ENCODE measurements around the gene YTHDF1. TPM values are rescaled to one million over a fixed set of nuclear protein-coding genes. Genes with fewer than 3 reads are reported as not detected.

The YTHDF1 gene
- total RNA-seq, 6 experiments from 2014 or later: 35.4 to 40.0 (median 37.2) TPM

DNA sequence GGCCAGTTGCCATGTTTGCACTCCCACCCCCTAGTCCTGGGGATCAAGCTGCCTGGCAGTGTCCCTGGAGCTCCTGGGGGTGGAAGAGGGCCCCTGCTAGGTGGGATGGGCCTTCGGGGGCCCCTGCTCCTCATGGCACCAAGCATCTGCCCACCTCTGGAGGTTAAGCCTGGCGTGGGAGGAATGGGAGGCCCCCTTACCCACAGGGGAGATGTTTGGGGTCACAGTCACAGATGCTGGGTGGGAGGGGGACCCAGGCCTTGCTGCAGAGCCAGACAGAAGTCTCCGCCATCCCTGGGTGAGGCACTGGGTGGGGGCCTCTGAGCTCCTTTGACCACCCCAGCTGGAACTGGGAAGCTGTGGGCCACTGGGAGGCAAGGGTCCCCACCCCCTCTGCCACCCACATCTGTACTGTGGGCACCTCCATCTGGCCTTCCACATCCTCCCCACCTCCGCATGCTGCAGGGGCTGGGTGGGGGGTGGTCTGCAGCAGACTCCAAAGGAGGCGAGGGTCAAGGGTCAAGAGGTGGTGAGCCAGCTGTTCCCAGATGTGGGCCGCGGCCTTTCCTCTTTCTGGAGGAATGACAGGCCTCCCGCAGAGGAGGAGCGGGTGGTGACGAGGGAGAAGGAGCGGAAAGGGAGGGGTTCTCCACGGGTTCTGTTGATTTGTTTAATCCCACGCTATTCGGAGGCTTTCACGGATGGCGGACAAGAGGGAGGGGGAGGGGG, 41.5 kb downstream of the YTHDF1 start:
- Mint-ChIP-seq H3K4me3 (no peak overlapping the region), H3K9me3 (no peaks in the 10 kb centered on the region), H3K36me3 (ENCODE audit: low read depth) (no peaks in the 10 kb centered on the region), H3K27ac (no peak overlapping the region), H3K4me1 (ENCODE audit: low read depth) (no peaks in the 10 kb centered on the region), H3K27me3 (ENCODE audit: insufficient read depth) (peaks cover 39% of the 10 kb centered on the region)
- TF ChIP-seq, protein P1, sequence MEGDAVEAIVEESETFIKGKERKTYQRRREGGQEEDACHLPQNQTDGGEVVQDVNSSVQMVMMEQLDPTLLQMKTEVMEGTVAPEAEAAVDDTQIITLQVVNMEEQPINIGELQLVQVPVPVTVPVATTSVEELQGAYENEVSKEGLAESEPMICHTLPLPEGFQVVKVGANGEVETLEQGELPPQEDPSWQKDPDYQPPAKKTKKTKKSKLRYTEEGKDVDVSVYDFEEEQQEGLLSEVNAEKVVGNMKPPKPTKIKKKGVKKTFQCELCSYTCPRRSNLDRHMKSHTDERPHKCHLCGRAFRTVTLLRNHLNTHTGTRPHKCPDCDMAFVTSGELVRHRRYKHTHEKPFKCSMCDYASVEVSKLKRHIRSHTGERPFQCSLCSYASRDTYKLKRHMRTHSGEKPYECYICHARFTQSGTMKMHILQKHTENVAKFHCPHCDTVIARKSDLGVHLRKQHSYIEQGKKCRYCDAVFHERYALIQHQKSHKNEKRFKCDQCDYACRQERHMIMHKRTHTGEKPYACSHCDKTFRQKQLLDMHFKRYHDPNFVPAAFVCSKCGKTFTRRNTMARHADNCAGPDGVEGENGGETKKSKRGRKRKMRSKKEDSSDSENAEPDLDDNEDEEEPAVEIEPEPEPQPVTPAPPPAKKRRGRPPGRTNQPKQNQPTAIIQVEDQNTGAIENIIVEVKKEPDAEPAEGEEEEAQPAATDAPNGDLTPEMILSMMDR (IDR thresholded peaks at IDR 0.05): no peak
- no peak for DNase-seq

DNA sequence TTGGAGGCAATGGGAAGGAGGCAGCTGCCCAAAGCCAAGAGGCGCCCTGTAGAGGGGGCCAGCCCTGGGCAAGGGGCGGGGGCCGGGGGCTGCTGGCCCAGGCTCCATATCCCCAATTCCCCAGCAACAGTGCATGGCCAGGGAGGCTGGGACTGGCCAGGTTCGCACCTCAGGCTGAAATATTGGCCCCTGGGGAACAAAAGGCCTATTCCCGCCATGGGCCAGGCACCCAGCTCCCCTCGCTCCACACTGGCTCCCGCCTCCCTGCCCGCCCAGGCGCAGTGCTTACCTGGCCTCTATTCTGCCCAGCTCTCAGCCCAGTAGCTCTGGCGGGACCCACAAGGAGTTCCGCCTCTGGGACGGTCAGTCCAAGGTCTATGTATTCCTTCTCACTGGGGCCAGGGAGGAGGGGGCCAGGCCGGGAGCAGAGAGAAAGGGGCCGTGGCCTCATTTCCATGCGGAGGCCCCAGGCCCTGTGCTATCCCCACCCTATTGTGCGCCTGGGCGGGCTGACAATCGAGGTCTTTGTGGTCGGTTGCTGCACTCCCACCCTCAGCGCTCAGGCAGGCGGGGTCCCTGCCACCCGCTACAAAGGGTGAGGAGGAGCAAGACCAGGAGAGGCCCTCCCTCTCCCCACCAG, 42.3 kb downstream of the YTHDF1 start:
- TF ChIP-seq, protein P1 (IDR thresholded peaks at IDR 0.05): no peak
- Mint-ChIP-seq H3K36me3 (ENCODE audit: low read depth) (no peaks in the 10 kb centered on the region), H3K4me1 (ENCODE audit: low read depth) (no peaks in the 10 kb centered on the region), H3K4me3 (no peak overlapping the region), H3K9me3 (no peaks in the 10 kb centered on the region), H3K27me3 (ENCODE audit: insufficient read depth) (peaks cover 38% of the 10 kb centered on the region), H3K27ac (no peak overlapping the region)
- DNase-seq: no peak

DNA sequence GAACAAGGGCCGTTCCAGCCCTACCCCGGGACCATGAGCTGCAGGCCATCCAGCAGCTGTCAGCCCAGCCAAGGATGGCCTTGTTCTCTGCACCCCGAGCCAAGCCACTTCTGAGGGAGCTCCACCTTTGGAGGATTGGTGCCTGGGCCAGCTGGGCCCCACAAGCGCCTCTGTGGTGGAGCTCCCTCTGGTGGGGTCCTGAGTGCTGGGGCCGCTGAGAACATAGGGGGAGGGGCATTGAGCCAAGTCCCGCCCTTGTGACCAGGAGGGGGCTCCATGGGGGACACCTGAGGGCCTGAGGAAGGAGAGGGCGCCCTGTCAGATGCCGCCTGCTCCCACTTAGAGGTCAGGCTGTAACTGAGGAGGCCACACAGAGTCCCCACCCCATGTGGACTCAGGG, 43.2 kb downstream of the YTHDF1 start:
- Mint-ChIP-seq H3K4me1 (ENCODE audit: low read depth) (no peaks in the 10 kb centered on the region), H3K9me3 (no peaks in the 10 kb centered on the region), H3K4me3 (no peak overlapping the region), H3K27ac (no peak overlapping the region), H3K27me3 (ENCODE audit: insufficient read depth) (peaks cover 42% of the 10 kb centered on the region), H3K36me3 (ENCODE audit: low read depth) (no peaks in the 10 kb centered on the region)
- no peak for DNase-seq
- TF ChIP-seq, protein P1 (IDR thresholded peaks at IDR 0.05): peak; percentile 44; the same call in 1 of the 2 replicates

DNA sequence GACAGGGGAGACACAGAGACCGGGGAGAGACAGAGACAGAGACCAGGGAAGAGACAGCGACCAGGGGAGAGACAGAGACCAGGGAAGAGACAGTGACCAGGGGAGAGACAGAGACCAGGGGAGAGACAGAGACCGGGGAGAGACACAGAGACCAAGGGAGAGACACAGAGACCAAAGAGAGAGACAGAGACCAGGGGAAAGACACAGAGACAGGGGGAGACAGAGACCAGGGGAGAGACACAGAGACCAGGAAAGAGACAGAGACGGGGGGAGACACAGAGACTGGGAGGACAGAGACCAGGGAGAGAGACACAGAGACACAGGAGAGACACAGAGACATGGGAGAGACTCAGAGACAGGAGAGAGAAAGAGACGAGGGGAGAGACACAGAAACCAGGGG, 43.9 kb downstream of the YTHDF1 start:
- TF ChIP-seq, protein P1 (IDR thresholded peaks at IDR 0.05): no peak
- Mint-ChIP-seq H3K27me3 (ENCODE audit: insufficient read depth) (peaks cover 42% of the 10 kb centered on the region), H3K4me1 (ENCODE audit: low read depth) (no peaks in the 10 kb centered on the region), H3K4me3 (no peak overlapping the region), H3K9me3 (no peaks in the 10 kb centered on the region; the same call in 1 of the 2 replicates), H3K36me3 (ENCODE audit: low read depth) (no peaks in the 10 kb centered on the region), H3K27ac (no peak overlapping the region)
- DNase-seq: no peak

DNA sequence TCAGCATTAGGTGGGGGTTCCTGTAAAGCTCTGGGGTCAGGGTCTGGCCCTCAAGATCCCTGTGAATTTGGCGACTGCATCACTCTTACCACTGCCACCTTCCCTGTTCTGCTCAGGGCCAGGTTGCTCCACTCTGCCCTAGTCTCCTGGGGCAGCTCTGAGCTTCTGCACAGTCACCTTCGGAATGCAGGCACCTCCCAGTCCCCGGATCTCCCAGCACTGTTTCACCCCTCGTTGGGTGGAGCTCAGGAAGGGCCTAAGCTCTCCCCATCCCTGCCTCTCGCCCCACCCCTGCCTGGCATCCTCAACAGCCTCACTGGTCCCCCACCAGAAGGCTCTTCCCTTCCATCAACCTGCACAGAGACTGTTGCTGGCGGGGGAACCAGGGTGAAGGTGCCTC, 46.2 kb downstream of the YTHDF1 start:
- Mint-ChIP-seq H3K4me3 (no peak overlapping the region), H3K27me3 (ENCODE audit: insufficient read depth) (peaks cover 46% of the 10 kb centered on the region), H3K36me3 (ENCODE audit: low read depth) (no peaks in the 10 kb centered on the region), H3K4me1 (ENCODE audit: low read depth) (no peaks in the 10 kb centered on the region), H3K9me3 (no peaks in the 10 kb centered on the region; the same call in none of the 2 replicates), H3K27ac (no peak overlapping the region)
- DNase-seq: no peak
- TF ChIP-seq, protein P1 (IDR thresholded peaks at IDR 0.05): no peak
